Astrocyte (in vitro differentiated cells and primary cell): ENCODE measurements around the gene L3MBTL2.

Source experiments
- CTCF ChIP-seq: IDR thresholded peaks from 2 replicates; pipeline ENCODE4 v1.5.1; 2011; ENCODE audit warnings: low read depth, mild to moderate bottlenecking, inconsistent platforms, low read length, moderate library complexity; ENCODE audit not compliant: insufficient read depth
- EZH2 ChIP-seq: IDR thresholded peaks from 2 replicates; pipeline ENCODE4 v1.6.1; 2012; ENCODE audit warnings: mild to moderate bottlenecking, low read length, inconsistent platforms; ENCODE audit not compliant: insufficient read depth

- no peak for TF ChIP-seq CTCF
- no peak for TF ChIP-seq EZH2
Observed at GRCh38 chr22:41262250-41262765, 57.2 kb downstream of the L3MBTL2 start.
